B cell (primary cell): ENCODE results near the gene RTN4RL1. TPM values are rescaled to one million over a fixed set of nuclear protein-coding genes. Genes with fewer than 3 reads are reported as not detected.

Experiments
- ATAC-seq: fragments of 200-7000 bp; cut with Tn5 transposase; one replicate; pipeline ENCODE4 v1.10.0; 2021; ENCODE audit warnings: low read depth, mild to moderate bottlenecking, moderate number of reproducible peaks, moderate library complexity
- CTCF ChIA-PET: fragments of 350-600 bp; sonication (Branson Sonifier 250); formaldehyde crosslinking; loops from one replicate; lab custom pipeline; 2021; ENCODE audit warnings: antibody characterized with exemption, inconsistent platforms; lab: Charles Lee
- POLR2A ChIA-PET: fragments of 350-600 bp; sonication (Branson Sonifier 250); formaldehyde crosslinking; loops from one replicate; lab custom pipeline; 2021; ENCODE audit warnings: antibody characterized with exemption; lab: Charles Lee
- DNase-seq: peaks from one replicate; pipeline ENCODE4 v3.0.0; 2013
- H2AFZ ChIP-seq: 2 replicates; pipeline ENCODE4 v1.6.1; 2012; ENCODE audit warnings: mild to moderate bottlenecking, low read depth, low read length; ENCODE audit not compliant: insufficient read depth, poor library complexity, severe bottlenecking
- H3K27ac ChIP-seq, 2 donors: 1 replicate in 1 of 2; 2 replicates in 1 of 2; pipeline ENCODE4 v1.5.1; 2012 to 2013; ENCODE audit warnings: low read length in 2 of 2, mild to moderate bottlenecking in 2 of 2, moderate library complexity in 1 of 2
- H3K27me3 ChIP-seq, 4 experiments: fragments of 200-600 bp in 1 of 4; sonication (generic) in 1 of 4; replicated peaks in 1 of 4; 1 replicate in 2 of 4; 2 replicates in 2 of 4; pipeline versions ENCODE4 v1.6.1 to v1.7.0; 2013 to 2016; ENCODE audit warnings: low read length in 3 of 4, mild to moderate bottlenecking in 2 of 4, mixed read lengths in 1 of 4, moderate library complexity in 1 of 4; ENCODE audit not compliant: insufficient read depth in 4 of 4, control insufficient read depth in 3 of 4; ENCODE audit errors: control extremely low read depth in 1 of 4
- H3K36me3 ChIP-seq, 2 experiments: replicated peaks in 1 of 2; 1 replicate in 1 of 2; 2 replicates in 1 of 2; pipeline versions ENCODE4 v1.6.1 to v1.7.1; 2013; ENCODE audit warnings: low read length in 1 of 2; ENCODE audit not compliant: insufficient read depth in 2 of 2, control insufficient read depth in 1 of 2; ENCODE audit errors: control extremely low read depth in 1 of 2, extremely low read depth in 1 of 2
- H3K4me1 ChIP-seq, 2 donors: fragments of 200-600 bp in 1 of 2; sonication (generic) in 1 of 2; 1 replicate in 1 of 2; 2 replicates in 1 of 2; pipeline versions ENCODE4 v1.5.1 to v1.6.1; 2013 to 2017; ENCODE audit warnings: low read length in 2 of 2; ENCODE audit not compliant: control insufficient read depth in 2 of 2, insufficient read depth in 2 of 2
- H3K4me2 ChIP-seq: replicated peaks from 2 replicates; pipeline ENCODE3; 2012; ENCODE audit warnings: mild to moderate bottlenecking, low read depth, low read length; ENCODE audit not compliant: poor library complexity, severe bottlenecking
- H3K4me3 ChIP-seq, 5 experiments: fragments of 200-600 bp in 1 of 5; sonication (generic) in 1 of 5; 1 replicate in 3 of 5; 2 replicates in 2 of 5; pipeline versions ENCODE4 v1.5.1 to v1.7.0; 2011 to 2016; ENCODE audit warnings: low read length in 4 of 5, mild to moderate bottlenecking in 4 of 5, low read depth in 2 of 5, control low read depth in 1 of 5, moderate library complexity in 1 of 5; ENCODE audit not compliant: insufficient read depth in 1 of 5; ENCODE audit errors: control extremely low read depth in 1 of 5, extremely low read depth in 1 of 5
- H3K79me2 ChIP-seq: fragments of 200-600 bp; sonication (generic); one replicate; pipeline ENCODE4 v1.6.0; 2016; ENCODE audit warnings: low read length; ENCODE audit not compliant: control insufficient read depth, insufficient read depth
- H3K9ac ChIP-seq: fragments of 200-600 bp; sonication (generic); 2 replicates; pipeline ENCODE4 v1.6.1; 2017; ENCODE audit warnings: mild to moderate bottlenecking, low read length, moderate library complexity
- H3K9me3 ChIP-seq, 3 donors: one replicate each; pipeline versions ENCODE4 v1.6.1 to v1.7.1; 2013; ENCODE audit warnings: low read length in 2 of 3; ENCODE audit not compliant: control insufficient read depth in 2 of 3, insufficient read depth in 1 of 3; ENCODE audit errors: control extremely low read depth in 1 of 3
- H4K20me1 ChIP-seq: 2 replicates; pipeline ENCODE4 v1.6.0; 2012; ENCODE audit warnings: mild to moderate bottlenecking, low read length; ENCODE audit not compliant: insufficient read depth, control insufficient read depth, poor library complexity, severe bottlenecking
- H3K27ac Mint-ChIP-seq: one replicate; pipeline ENCODE4 v1.8.0; 2021; ENCODE audit warnings: mixed read lengths
- H3K27me3 Mint-ChIP-seq: one replicate; pipeline ENCODE4 v1.8.0; 2021; ENCODE audit warnings: mixed read lengths
- H3K4me1 Mint-ChIP-seq: one replicate; pipeline ENCODE4 v1.8.0; 2021; ENCODE audit warnings: mixed read lengths
- H3K4me3 Mint-ChIP-seq: one replicate; pipeline ENCODE4 v1.8.0; 2021; ENCODE audit warnings: mixed read lengths
- H3K9me3 Mint-ChIP-seq: one replicate; pipeline ENCODE4 v1.8.0; 2022; ENCODE audit warnings: mixed read lengths; ENCODE audit not compliant: insufficient read depth
- EZH2 ChIP-seq: IDR thresholded peaks from 2 replicates; pipeline ENCODE4 v1.6.1; 2012; ENCODE audit warnings: borderline replicate concordance, low read depth, mild to moderate bottlenecking, moderate library complexity, low read length; ENCODE audit not compliant: insufficient read depth, poor library complexity, severe bottlenecking
- WGBS: methylation state at CpG from one replicate; pipeline ENCODE4 v1.1.5; 2013; ENCODE audit warnings: missing lambda C conversion rate; ENCODE audit not compliant: insufficient coverage; 5-methylcytosine and 5-hydroxymethylcytosine counted together
- intact Hi-C: fragments of 100-400 bp; cut with micrococcal nuclease; formaldehyde crosslinking; loops from one replicate; pipeline ENCODE4 v1.10.0; 2022
- polyA plus RNA-seq: library from polyadenylated mRNA; depleted of rRNA; stranded (reverse); fragments of >200 nt; gene quantifications from 2 replicates; pipeline ENCODE4 v1.2.3, GENCODE V29; 2012
- total RNA-seq, 2 donors: library from RNA; stranded (reverse); fragments of 120-200 nt in 1 of 2; gene quantifications; 1 replicate in 1 of 2; 2 replicates in 1 of 2; pipeline versions ENCODE4 v1.2.3 to v1.2.4, GENCODE V29; 2013 to 2022
- TF ChIP-seq, protein P1 (sequence below): fragments of 200-600 bp; IDR thresholded peaks from one replicate; pipeline ENCODE4 v1.8.0; 2022; ENCODE audit warnings: antibody characterized with exemption, mild to moderate bottlenecking

The RTN4RL1 gene
- total and polyA plus RNA-seq, 2 donors (not counting 1 experiment from before 2014, with no cell fraction given): 0.03 to 0.07 TPM

DNA sequence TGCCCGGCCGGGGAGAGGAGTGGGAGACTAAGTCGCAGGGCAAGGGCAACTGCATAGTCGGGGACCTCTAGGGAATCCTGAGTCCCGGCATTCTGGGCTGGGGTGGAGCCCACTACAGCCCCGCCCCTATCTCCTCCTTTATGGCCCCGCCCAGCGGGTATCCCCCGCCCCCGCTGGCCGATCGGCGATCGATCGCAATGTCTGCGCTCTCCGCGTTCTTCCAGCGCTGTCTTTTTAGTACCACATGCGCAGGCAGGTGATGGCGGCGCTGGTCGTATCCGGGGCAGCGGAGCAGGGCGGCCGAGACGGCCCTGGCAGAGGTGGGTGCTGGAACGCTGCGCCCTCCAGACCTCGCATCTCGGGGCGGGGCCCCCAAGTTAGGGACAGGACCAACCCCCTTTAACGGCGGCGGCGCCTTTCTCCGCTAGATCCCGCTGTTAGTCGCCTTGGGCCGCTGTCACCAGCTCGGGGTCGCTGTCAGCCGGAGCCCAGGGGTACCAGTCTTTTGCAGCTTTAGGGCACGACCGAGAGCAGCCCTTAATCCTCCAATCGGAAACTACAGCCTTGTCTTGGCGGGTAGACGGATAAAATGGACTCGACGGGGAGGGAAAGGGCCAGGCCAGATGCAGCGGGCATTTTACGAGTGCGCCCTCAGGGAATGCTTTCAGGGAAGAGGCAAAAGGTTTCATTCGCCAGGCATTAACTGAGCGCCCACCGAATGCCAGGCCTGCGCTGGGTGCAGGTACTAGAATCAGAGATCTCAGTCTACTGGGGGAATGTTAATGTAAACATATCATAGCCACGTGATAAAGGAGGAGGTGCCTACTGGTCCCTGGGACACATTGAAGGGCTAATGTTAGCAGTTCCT is 5.0 kb upstream of the RTN4RL1 start, which contains the start of gene DPH1:
Gene DPH1, plus strand, starts transcription at position 243 of the 868 bp plus-strand sequence. Its CDS starts 17 bp downstream, at position 260.
- Histone ChIP-seq H3K4me2 (peak within 1 kb of the TSS; percentile 94), H3K4me3 (peak within 1 kb of the TSS; percentile 89 to 100 (median 98)), H3K79me2 (peaks cover 35% of the 10 kb centered on the region), H4K20me1 (peaks cover 33% of the 10 kb centered on the region), H3K9me3 (peaks cover 0 to 13% (median 0%) of the 10 kb centered on the region in 3 donors), H2AFZ (peak within 1 kb of the TSS; percentile 95), H3K4me1 (peaks cover 22 to 48% of the 10 kb centered on the region in 2 donors), H3K27ac (peak within 1 kb of the TSS; percentile 48 to 79), H3K27me3 (peaks cover 0 to 34% (median 11%) of the 10 kb centered on the region in 4 experiments), H3K9ac (peak within 1 kb of the TSS; percentile 96), H3K36me3 (peaks cover 0 to 15% of the 10 kb centered on the region in 2 experiments)
- ATAC-seq (peak; percentile 78), DNase-seq (peak; percentile 90)
- peak within 1 kb of the TSS; percentile 98 for H3K4me3 Mint-ChIP-seq
- H3K9me3 Mint-ChIP-seq: no peaks in the 10 kb centered on the region
- 2% methylated on average over 59 of the region's 59 CpGs for WGBS
- H3K27ac Mint-ChIP-seq: peak within 1 kb of the TSS; percentile 88
- intact Hi-C loops: loop anchor here (1.0 to 5.0 kb wide), 3 partner anchors 11 to 123 kb away; no protein-coding TSS in a partner anchor
- CTCF ChIA-PET: interaction anchor here (0.6 to 2.7 kb wide), 2 partner anchors 10 to 14 kb away, joined by 3 to 12 read pairs; partner anchors contain the start of gene OVCA2
- POLR2A ChIA-PET: interaction anchor here (0.7 to 1.6 kb wide), 2 partner anchors 11 to 838 kb away, joined by 9 to 10 read pairs; partner anchors contain the start of gene OVCA2
- H3K27me3 Mint-ChIP-seq: peaks cover 19% of the 10 kb centered on the region
- peaks cover 40% of the 10 kb centered on the region for H3K4me1 Mint-ChIP-seq
- no peak for TF ChIP-seq EZH2
- TF ChIP-seq, protein P1, sequence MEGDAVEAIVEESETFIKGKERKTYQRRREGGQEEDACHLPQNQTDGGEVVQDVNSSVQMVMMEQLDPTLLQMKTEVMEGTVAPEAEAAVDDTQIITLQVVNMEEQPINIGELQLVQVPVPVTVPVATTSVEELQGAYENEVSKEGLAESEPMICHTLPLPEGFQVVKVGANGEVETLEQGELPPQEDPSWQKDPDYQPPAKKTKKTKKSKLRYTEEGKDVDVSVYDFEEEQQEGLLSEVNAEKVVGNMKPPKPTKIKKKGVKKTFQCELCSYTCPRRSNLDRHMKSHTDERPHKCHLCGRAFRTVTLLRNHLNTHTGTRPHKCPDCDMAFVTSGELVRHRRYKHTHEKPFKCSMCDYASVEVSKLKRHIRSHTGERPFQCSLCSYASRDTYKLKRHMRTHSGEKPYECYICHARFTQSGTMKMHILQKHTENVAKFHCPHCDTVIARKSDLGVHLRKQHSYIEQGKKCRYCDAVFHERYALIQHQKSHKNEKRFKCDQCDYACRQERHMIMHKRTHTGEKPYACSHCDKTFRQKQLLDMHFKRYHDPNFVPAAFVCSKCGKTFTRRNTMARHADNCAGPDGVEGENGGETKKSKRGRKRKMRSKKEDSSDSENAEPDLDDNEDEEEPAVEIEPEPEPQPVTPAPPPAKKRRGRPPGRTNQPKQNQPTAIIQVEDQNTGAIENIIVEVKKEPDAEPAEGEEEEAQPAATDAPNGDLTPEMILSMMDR: no peak
